BE2C (cell line): ENCODE results near the gene CYP2J2.
A peak's percentile ranks its signal among the peaks of the same experiment; 100 is the strongest.

Experiments
- DNase-seq: peaks from one replicate; pipeline ENCODE4 v3.0.0-alpha.2; 2020
- H3K27me3 ChIP-seq: fragments of 250-450 bp; sonication (Bioruptor Pico); 2 replicates; pipeline ENCODE4 v1.5.1; 2020; ENCODE audit warnings: mild to moderate bottlenecking
- H3K36me3 ChIP-seq: fragments of 250-450 bp; sonication (Bioruptor Pico); 2 replicates; pipeline ENCODE4 v1.5.1; 2020; ENCODE audit warnings: mild to moderate bottlenecking
- H3K4me1 ChIP-seq: fragments of 250-450 bp; sonication (Bioruptor Pico); 2 replicates; pipeline ENCODE4 v1.5.1; 2020
- H3K4me3 ChIP-seq: 2 replicates; pipeline ENCODE4 v1.5.1; 2011; ENCODE audit warnings: low read depth, low read length
- H3K9me3 ChIP-seq: fragments of 250-450 bp; sonication (Bioruptor Pico); 2 replicates; pipeline ENCODE4 v1.5.1; 2020
- CTCF ChIP-seq: IDR thresholded peaks from 2 replicates; pipeline ENCODE4 v1.5.1; 2012; ENCODE audit warnings: mild to moderate bottlenecking, low read depth, low read length

CYP2J2 gene

GRCh38 chr1:59908682-59909081 is 17.9 kb downstream of the CYP2J2 start:
- DNase-seq, result no peak
- H3K9me3 ChIP-seq, result no peaks in the 10 kb centered on the region
- H3K36me3 ChIP-seq, result no peaks in the 10 kb centered on the region
- no peak for TF ChIP-seq CTCF
- no peaks in the 10 kb centered on the region for H3K4me1 ChIP-seq
- H3K27me3 ChIP-seq, result no peaks in the 10 kb centered on the region
- no peak overlapping the region for H3K4me3 ChIP-seq

GRCh38 chr1:59908084-59908483 is 18.5 kb downstream of the CYP2J2 start:
- no peaks in the 10 kb centered on the region for H3K9me3 ChIP-seq
- no peak overlapping the region for H3K4me3 ChIP-seq
- TF ChIP-seq CTCF, result no peak
- no peaks in the 10 kb centered on the region for H3K36me3 ChIP-seq
- no peak for DNase-seq
- no peaks in the 10 kb centered on the region for H3K27me3 ChIP-seq
- H3K4me1 ChIP-seq, result no peaks in the 10 kb centered on the region

- H3K4me3 ChIP-seq, result no peak overlapping the region
- TF ChIP-seq CTCF, result no peak
- no peaks in the 10 kb centered on the region for H3K4me1 ChIP-seq
- no peaks in the 10 kb centered on the region for H3K27me3 ChIP-seq
- H3K9me3 ChIP-seq, result no peaks in the 10 kb centered on the region
- DNase-seq, result no peak
- H3K36me3 ChIP-seq, result no peaks in the 10 kb centered on the region
Measured at GRCh38 chr1:59906931-59907330, 19.6 kb downstream of the CYP2J2 start.

- Histone ChIP-seq H3K9me3 (no peaks in the 10 kb centered on the region), H3K4me3 (no peak overlapping the region), H3K36me3 (no peaks in the 10 kb centered on the region), H3K27me3 (no peaks in the 10 kb centered on the region), H3K4me1 (no peaks in the 10 kb centered on the region)
- TF ChIP-seq CTCF, result peak; percentile 66
- peak; percentile 18 for DNase-seq
Measured at GRCh38 chr1:59903141-59903754, 23.3 kb downstream of the CYP2J2 start.

GRCh38 chr1:59901770-59902388 is 24.7 kb downstream of the CYP2J2 start:
- H3K9me3 ChIP-seq, result no peaks in the 10 kb centered on the region
- H3K36me3 ChIP-seq, result no peaks in the 10 kb centered on the region
- no peaks in the 10 kb centered on the region for H3K27me3 ChIP-seq
- H3K4me3 ChIP-seq, result no peak overlapping the region
- H3K4me1 ChIP-seq, result no peaks in the 10 kb centered on the region
- TF ChIP-seq CTCF, result no peak
- DNase-seq, result no peak

GRCh38 chr1:59900640-59901039 is 25.9 kb downstream of the CYP2J2 start:
- Histone ChIP-seq H3K27me3 (no peaks in the 10 kb centered on the region), H3K9me3 (no peaks in the 10 kb centered on the region), H3K36me3 (no peaks in the 10 kb centered on the region), H3K4me3 (no peak overlapping the region), H3K4me1 (no peaks in the 10 kb centered on the region)
- DNase-seq, result no peak
- TF ChIP-seq CTCF, result 0 out of 2 replicates have a peak, but pooled peaks have one; percentile 10
